Measurements from ENCODE around the gene BIN2.

Gene BIN2

DNA sequence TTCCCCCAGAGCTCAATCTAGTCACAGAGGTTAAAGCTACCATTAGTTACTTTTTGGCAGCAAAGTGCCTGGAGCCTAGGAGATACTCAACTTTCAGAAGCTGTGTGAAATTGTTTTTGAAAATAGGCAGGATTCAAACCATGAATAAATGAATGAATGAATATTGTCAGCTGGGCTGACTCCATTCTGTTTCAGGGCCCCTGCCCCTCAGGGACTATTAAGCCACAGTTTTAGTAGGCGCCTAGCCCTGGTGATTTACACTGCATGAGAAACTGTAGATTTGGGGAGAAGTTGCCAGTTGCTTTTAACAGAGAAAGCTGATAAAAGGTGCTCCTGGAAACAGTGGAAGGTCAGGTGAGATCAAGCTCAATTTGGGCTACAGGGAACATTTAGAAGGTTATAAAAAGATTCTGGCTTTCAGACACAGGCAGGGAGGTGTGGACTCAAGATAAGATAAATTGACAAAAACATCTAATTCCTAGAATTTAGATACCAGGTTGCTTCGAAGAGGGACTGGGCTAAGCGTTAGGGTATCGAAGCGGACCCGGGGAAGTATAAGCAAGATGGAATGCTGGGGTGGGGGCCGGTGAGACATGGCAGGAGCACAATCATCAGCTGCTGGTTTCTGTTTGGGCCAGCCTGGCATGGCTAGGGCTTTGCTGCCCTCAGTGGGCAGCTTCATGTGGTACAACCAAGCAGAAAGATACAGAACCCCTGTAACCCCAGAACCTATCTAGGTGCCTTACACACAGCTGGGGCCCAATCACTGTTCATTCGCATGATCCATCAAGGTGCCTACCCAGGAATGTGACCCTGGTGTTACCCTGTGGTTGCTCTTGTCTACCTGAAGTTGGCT is 37.4 kb upstream of the BIN2 start:
- Histone ChIP-seq H3K36me3 (ENCODE audit: insufficient read depth, low read depth, low read length) (peaks cover 18% of the 10 kb centered on the region; the same call in 1 of the 2 replicates), H3K4me1 (ENCODE audit: insufficient read depth, low read length) (no peaks in the 10 kb centered on the region)

DNA sequence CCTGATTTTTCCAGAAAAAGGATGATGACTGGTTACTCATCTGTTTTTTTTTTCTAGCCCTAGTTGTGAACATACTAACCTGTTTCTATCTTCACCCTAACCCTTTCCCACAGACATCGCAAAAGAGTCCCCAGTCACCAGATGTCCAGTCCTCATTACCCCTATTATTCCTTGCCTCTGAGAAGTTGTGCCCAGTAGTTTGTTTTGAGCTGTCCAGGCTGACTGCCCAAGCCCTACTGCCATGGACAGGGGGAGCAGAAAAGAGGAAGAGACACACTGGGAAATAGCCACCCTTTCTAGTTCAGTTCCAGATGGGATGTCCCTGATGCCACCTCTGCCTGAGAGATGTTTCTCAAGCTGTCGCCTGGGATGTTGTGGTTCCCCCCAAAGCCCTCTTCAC is 36.3 kb upstream of the BIN2 start:
- Histone ChIP-seq H3K27me3 (ENCODE audit: insufficient read depth, low read length) (no peaks in the 10 kb centered on the region), H3K4me3 (ENCODE audit: low read length) (no peak overlapping the region), H3K9me3 (ENCODE audit: insufficient read depth, low read depth, low read length) (no peaks in the 10 kb centered on the region), H3K36me3 (ENCODE audit: insufficient read depth, low read depth, low read length) (peaks cover 18% of the 10 kb centered on the region; the same call in 1 of the 2 replicates), H3K27ac (ENCODE audit: low read length) (no peak overlapping the region), H3K9ac (ENCODE audit: low read depth, low read length) (no peak overlapping the region), H3K4me1 (ENCODE audit: insufficient read depth, low read length) (no peaks in the 10 kb centered on the region)

More for the DNA sequence above, 37.4 kb upstream of the BIN2 start:
- no peak overlapping the region for H3K27ac ChIP-seq (ENCODE audit: low read length)
- no peak overlapping the region for H3K4me3 ChIP-seq (ENCODE audit: low read length)
- H3K27me3 ChIP-seq (ENCODE audit: insufficient read depth, low read length) = no peaks in the 10 kb centered on the region
- no peaks in the 10 kb centered on the region for H3K9me3 ChIP-seq (ENCODE audit: insufficient read depth, low read depth, low read length)
- H3K9ac ChIP-seq (ENCODE audit: low read depth, low read length) = no peak overlapping the region

DNA sequence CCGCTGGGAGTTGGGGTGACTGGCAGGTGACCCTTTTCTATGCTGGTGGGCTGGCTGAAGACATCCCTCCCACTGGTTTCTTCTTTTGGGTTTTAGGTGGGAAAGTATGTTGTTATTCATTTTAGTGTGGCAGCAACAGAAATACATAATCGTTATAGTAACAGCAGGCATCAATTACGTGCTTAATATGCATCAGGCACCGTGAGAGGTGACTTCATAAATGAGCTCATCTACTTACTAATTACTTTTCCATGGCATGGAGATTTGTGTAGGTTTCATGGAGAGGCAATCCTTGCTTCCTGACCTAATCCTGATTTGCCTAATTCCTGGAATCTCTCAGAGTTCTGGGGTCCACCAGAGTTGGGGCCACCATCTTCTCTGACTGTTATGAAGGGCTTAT is 35.9 kb upstream of the BIN2 start:
- peaks cover 18% of the 10 kb centered on the region; the same call in 1 of the 2 replicates for H3K36me3 ChIP-seq (ENCODE audit: insufficient read depth, low read depth, low read length)
- H3K9me3 ChIP-seq (ENCODE audit: insufficient read depth, low read depth, low read length) = no peaks in the 10 kb centered on the region
- no peak overlapping the region for H3K9ac ChIP-seq (ENCODE audit: low read depth, low read length)
- H3K27me3 ChIP-seq (ENCODE audit: insufficient read depth, low read length) = no peaks in the 10 kb centered on the region
- no peak overlapping the region for H3K4me3 ChIP-seq (ENCODE audit: low read length)
- H3K27ac ChIP-seq (ENCODE audit: low read length) = no peak overlapping the region
- no peaks in the 10 kb centered on the region for H3K4me1 ChIP-seq (ENCODE audit: insufficient read depth, low read length)

DNA sequence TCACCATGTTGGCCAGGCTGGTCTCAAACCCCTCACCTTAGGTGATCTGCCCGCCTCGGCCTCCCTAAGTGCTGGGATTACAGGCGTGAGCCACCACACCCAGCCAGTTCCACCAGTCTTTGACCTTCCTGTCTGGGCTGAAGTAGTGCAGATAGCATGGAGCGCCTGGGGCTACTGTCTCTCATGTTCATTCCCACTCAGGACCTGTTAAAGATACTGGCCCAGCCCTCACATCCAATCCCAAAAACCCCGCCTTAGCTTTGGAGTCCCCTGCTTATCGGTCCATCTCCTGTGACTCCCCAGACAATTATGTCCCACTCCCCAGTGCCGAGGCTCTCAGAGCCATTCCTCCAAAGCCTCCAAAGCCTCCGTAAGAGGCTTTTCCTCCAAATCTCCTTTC is 34.5 kb upstream of the BIN2 start:
- H3K27me3 ChIP-seq (ENCODE audit: insufficient read depth, low read length) = no peaks in the 10 kb centered on the region
- H3K4me3 ChIP-seq (ENCODE audit: low read length) = no peak overlapping the region
- no peak overlapping the region for H3K27ac ChIP-seq (ENCODE audit: low read length)
- H3K9ac ChIP-seq (ENCODE audit: low read depth, low read length) = no peak overlapping the region
- H3K4me1 ChIP-seq (ENCODE audit: insufficient read depth, low read length) = no peaks in the 10 kb centered on the region
- peaks cover 12% of the 10 kb centered on the region; the same call in 1 of the 2 replicates for H3K36me3 ChIP-seq (ENCODE audit: insufficient read depth, low read depth, low read length)
- no peaks in the 10 kb centered on the region for H3K9me3 ChIP-seq (ENCODE audit: insufficient read depth, low read depth, low read length)

DNA sequence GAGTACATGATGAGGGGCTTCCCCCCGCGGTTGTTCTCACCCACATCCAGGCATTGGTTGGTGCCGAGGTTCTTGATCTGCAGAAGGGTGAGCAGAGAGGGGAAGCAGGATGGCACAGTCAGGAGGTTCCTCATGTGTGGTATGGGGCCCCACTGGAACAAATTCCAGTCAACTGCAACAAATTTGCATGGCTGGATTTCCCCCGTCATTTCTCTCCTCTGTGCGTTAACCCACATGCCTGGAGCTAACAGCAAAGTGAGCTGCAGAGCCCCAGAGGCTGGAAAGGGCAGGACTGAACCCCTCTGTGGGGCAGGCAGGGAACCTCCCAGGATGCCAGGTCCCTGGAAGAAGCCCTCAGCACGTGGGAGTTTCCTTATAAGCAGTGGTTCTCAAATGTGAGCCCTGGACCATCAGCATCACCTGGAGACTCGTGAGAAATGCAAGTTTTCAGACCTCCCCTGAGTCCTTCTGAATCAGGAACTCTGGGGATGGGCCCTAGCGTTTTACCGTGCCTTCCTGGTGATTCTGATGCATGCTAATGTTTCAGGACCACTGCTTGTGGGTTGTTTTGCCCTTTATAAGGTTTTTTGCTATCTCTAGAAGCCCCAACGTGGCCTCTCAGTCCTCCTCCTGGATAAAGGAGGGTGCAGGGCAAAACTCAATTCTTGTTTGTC is 33.5 kb upstream of the BIN2 start:
- H3K27ac ChIP-seq (ENCODE audit: low read length) = no peak overlapping the region
- peaks cover 12% of the 10 kb centered on the region; the same call in 1 of the 2 replicates for H3K36me3 ChIP-seq (ENCODE audit: insufficient read depth, low read depth, low read length)
- no peaks in the 10 kb centered on the region for H3K4me1 ChIP-seq (ENCODE audit: insufficient read depth, low read length)
- no peaks in the 10 kb centered on the region for H3K27me3 ChIP-seq (ENCODE audit: insufficient read depth, low read length)
- H3K9me3 ChIP-seq (ENCODE audit: insufficient read depth, low read depth, low read length) = no peaks in the 10 kb centered on the region
- no peak overlapping the region for H3K4me3 ChIP-seq (ENCODE audit: low read length)
- H3K9ac ChIP-seq (ENCODE audit: low read depth, low read length) = no peak overlapping the region

DNA sequence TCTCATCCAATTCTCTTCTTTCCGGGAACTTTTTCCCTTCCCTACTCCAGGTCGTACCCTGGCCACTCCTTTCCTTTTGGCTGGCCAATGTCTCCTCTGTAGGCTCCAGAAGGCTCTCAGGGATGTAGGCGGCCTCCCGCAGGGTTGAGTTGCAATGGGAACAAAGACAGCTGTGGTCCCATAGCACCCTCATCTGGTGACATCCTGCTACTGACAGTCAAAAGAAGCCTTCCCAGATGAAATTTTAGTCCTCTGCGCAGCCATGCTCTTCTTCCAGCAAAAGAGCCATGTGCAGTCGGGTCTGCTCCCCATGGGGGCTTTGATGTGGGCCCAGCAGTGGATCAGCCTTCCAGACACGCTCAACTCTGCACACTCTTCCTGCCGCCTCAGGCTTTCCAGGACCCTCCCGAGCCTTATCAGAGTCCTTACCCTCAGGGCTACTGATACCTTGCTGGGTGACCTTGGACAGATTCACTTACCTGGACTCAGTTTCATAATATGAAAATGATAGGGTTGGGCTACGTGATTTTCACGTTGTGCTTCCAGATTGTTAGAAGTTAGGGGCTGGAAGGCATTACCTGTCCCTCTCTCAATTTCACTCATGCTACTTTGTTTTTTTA is 28.0 kb upstream of the BIN2 start:
- no peak overlapping the region for H3K4me3 ChIP-seq (ENCODE audit: low read length)
- H3K27ac ChIP-seq (ENCODE audit: low read length) = no peak overlapping the region
- no peaks in the 10 kb centered on the region for H3K27me3 ChIP-seq (ENCODE audit: insufficient read depth, low read length)
- no peak overlapping the region for H3K9ac ChIP-seq (ENCODE audit: low read depth, low read length)
- H3K36me3 ChIP-seq (ENCODE audit: insufficient read depth, low read depth, low read length) = no peaks in the 10 kb centered on the region
- no peaks in the 10 kb centered on the region for H3K9me3 ChIP-seq (ENCODE audit: insufficient read depth, low read depth, low read length)
- H3K4me1 ChIP-seq (ENCODE audit: insufficient read depth, low read length) = peaks cover 9% of the 10 kb centered on the region; the same call in 1 of the 2 replicates

DNA sequence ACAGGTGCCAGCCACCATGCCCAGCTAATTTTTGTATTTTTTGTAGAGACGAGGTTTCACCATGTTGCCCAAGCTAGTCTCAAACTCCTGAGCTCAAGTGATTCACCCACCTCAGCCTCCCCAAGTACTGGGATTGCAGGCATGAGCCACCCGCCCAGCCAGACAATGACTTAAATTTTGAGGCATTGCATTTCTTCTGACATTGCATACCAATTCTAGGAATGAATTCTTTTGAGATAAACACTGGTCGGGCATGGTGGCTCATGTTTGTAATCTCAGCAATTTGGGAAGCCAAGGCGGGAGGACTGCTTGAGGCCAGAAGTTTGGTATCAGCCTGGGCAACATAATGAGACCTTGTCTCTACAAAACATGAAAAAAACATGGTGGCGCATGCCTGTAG is 25.1 kb upstream of the BIN2 start:
- no peak overlapping the region for H3K4me3 ChIP-seq (ENCODE audit: low read length)
- H3K27me3 ChIP-seq (ENCODE audit: insufficient read depth, low read length) = no peaks in the 10 kb centered on the region
- no peaks in the 10 kb centered on the region for H3K36me3 ChIP-seq (ENCODE audit: insufficient read depth, low read depth, low read length)
- H3K4me1 ChIP-seq (ENCODE audit: insufficient read depth, low read length) = peaks cover 9% of the 10 kb centered on the region; the same call in 1 of the 2 replicates
- H3K27ac ChIP-seq (ENCODE audit: low read length) = no peak overlapping the region
- H3K9ac ChIP-seq (ENCODE audit: low read depth, low read length) = no peak overlapping the region
- no peaks in the 10 kb centered on the region for H3K9me3 ChIP-seq (ENCODE audit: insufficient read depth, low read depth, low read length)

DNA sequence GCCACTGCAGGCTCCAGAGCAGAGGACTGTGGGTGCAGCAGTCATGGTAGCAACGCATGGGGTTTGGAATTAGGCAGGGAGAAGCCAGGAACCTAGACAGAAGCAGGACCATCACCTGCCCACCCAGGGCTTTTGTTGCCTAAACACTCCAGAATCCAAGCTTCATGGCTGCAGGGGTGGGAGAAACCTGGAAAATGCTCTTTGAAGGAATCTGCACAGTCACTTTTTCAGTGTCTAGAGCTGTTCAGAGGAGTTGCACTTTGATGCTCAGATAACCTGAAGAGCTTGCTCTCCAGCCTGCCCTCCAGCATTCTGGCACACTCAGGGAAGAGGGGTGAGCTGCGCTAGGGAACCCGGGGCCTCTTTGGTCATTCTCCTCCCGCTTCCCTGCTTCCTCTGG is 24.1 kb upstream of the BIN2 start:
- no peaks in the 10 kb centered on the region for H3K36me3 ChIP-seq (ENCODE audit: insufficient read depth, low read depth, low read length)
- no peak overlapping the region for H3K9ac ChIP-seq (ENCODE audit: low read depth, low read length)
- no peak overlapping the region for H3K27ac ChIP-seq (ENCODE audit: low read length)
- no peaks in the 10 kb centered on the region for H3K9me3 ChIP-seq (ENCODE audit: insufficient read depth, low read depth, low read length)
- H3K4me1 ChIP-seq (ENCODE audit: insufficient read depth, low read length) = peaks cover 9% of the 10 kb centered on the region; the same call in 1 of the 2 replicates
- no peaks in the 10 kb centered on the region for H3K27me3 ChIP-seq (ENCODE audit: insufficient read depth, low read length)
- no peak overlapping the region for H3K4me3 ChIP-seq (ENCODE audit: low read length)

DNA sequence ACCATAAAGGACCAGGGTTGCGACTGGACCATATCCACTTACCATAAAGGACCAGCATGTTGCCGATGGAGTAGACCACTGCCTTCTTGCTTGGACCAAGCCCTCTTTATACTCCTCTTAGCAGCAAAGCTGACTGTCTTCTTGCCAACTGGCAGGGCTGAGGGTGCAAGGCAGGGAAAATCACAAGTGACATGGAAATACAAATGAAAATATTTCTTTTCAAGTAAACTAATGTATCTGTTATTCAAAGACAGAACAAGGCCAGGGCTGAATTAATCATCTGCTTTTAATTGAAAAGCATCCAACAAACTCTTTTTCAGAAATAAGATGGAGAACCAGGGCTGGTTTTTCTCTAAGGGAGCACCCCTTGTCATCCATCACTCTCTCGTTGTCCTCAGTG is 22.6 kb upstream of the BIN2 start, which contains the start of gene CELA1:
Gene CELA1, minus strand, starts transcription at position 99 of the 400 bp plus-strand sequence. Its CDS starts 41 bp downstream, at position 58.
- Histone ChIP-seq H3K4me1 (ENCODE audit: insufficient read depth, low read length) (peaks cover 2% of the 10 kb centered on the region; the same call in 1 of the 2 replicates), H3K9ac (ENCODE audit: low read depth, low read length) (no peak within 1 kb of the TSS), H3K27me3 (ENCODE audit: insufficient read depth, low read length) (no peaks in the 10 kb centered on the region), H3K36me3 (ENCODE audit: insufficient read depth, low read depth, low read length) (no peaks in the 10 kb centered on the region), H3K27ac (ENCODE audit: low read length) (no peak within 1 kb of the TSS), H3K4me3 (ENCODE audit: low read length) (no peak within 1 kb of the TSS), H3K9me3 (ENCODE audit: insufficient read depth, low read depth, low read length) (no peaks in the 10 kb centered on the region)

DNA sequence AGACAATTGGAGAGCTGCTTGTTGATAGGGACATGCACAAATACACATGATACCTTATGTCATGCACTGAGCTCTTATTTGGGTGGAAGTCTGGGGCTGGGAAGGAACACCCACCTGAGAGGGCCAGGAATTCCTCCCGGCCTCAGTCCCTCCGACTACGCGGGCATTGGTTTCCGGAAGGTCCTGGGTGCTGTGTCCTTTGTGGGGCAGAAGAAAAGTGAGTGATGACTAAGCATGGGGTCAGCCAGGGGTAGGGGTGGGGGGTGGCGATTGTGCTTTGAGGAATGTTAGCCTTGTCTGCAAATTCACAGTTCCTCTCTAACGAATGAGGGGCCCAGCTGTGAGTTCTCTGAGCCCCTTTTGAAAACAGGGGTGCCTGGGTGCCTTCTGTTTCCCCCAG is 21.7 kb upstream of the BIN2 start:
- no peaks in the 10 kb centered on the region for H3K27me3 ChIP-seq (ENCODE audit: insufficient read depth, low read length)
- no peak overlapping the region for H3K9ac ChIP-seq (ENCODE audit: low read depth, low read length)
- H3K36me3 ChIP-seq (ENCODE audit: insufficient read depth, low read depth, low read length) = no peaks in the 10 kb centered on the region
- no peaks in the 10 kb centered on the region for H3K4me1 ChIP-seq (ENCODE audit: insufficient read depth, low read length)
- no peaks in the 10 kb centered on the region for H3K9me3 ChIP-seq (ENCODE audit: insufficient read depth, low read depth, low read length)
- no peak overlapping the region for H3K27ac ChIP-seq (ENCODE audit: low read length)
- no peak overlapping the region for H3K4me3 ChIP-seq (ENCODE audit: low read length)

DNA sequence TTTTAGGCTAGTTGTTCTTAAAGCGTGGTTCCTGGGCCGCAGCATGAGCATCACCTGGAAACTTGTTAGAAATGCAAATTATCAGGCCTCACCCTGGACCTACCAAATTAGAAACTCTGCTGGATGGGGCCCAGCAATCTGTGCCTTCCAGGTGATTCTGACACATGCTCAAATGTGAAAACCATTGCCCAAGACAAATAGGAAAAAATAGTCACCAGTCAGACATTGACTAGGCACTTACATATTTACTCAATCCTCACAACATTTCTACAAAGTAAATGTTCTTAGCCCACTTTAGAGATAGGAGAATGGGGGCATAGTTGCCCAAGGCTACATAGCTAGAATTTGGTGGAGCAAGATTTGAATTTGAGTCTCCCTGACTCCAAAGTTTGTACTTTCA is 19.2 kb upstream of the BIN2 start:
- Histone ChIP-seq H3K36me3 (ENCODE audit: insufficient read depth, low read depth, low read length) (no peaks in the 10 kb centered on the region), H3K27me3 (ENCODE audit: insufficient read depth, low read length) (no peaks in the 10 kb centered on the region), H3K4me1 (ENCODE audit: insufficient read depth, low read length) (no peaks in the 10 kb centered on the region), H3K9me3 (ENCODE audit: insufficient read depth, low read depth, low read length) (no peaks in the 10 kb centered on the region), H3K9ac (ENCODE audit: low read depth, low read length) (no peak overlapping the region), H3K27ac (ENCODE audit: low read length) (no peak overlapping the region), H3K4me3 (ENCODE audit: low read length) (no peak overlapping the region)

Measured in iPS-20b (cell line).